Measurements from ENCODE around the gene TMEM117.

The TMEM117 gene

DNA sequence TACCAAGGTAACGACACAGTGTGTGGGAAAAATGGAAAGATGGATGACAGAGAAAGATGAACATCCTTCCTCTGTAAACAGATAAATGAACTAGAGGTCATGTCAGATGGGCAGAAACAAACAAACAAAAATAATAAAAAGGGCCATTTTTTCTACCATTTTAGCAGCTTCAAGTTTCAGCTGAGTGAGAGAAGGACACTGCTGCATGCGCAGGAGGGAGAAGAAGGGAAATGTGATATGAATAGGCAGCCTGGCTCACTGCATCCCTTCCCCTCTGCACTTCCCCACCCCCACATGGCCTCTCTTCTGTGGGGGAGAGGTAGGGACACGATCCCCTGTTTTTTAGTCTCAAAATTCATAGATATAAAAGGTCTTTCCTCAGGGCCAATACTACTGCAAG lies 548.3 kb downstream of the TMEM117 start:
- no peaks in the 10 kb centered on the region for H3K27me3 Mint-ChIP-seq
- no peak overlapping the region for H3K27ac Mint-ChIP-seq
- H3K4me1 Mint-ChIP-seq (ENCODE audit: low read depth), result no peaks in the 10 kb centered on the region
- H3K9me3 Mint-ChIP-seq, result no peaks in the 10 kb centered on the region
- H3K36me3 Mint-ChIP-seq (ENCODE audit: low read depth), result no peaks in the 10 kb centered on the region
- no peak overlapping the region for H3K4me3 Mint-ChIP-seq
- no peak for DNase-seq

DNA sequence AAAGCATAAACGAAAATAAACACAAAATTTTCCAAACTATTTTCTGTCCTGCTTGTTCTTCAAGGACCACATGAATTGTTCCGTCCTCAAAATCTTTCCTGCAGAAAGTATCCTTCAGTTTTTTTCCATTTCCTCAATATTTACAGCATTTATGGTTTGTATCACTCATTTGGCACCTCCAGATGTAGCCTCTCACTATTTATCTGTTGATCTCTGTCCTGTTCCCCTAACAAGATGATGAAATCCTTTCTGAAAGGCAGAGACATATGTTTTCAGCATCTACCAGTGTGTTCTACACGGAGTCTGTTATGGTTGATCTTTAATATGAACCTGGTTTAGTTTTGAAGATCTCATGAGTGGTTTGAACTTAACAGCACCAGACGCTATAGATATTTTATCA lies 550.1 kb downstream of the TMEM117 start:
- Mint-ChIP-seq H3K36me3 (ENCODE audit: low read depth) (no peaks in the 10 kb centered on the region), H3K4me1 (ENCODE audit: low read depth) (no peaks in the 10 kb centered on the region), H3K27me3 (no peaks in the 10 kb centered on the region), H3K27ac (no peak overlapping the region), H3K9me3 (no peaks in the 10 kb centered on the region), H3K4me3 (no peak overlapping the region)
- no peak for DNase-seq

DNA sequence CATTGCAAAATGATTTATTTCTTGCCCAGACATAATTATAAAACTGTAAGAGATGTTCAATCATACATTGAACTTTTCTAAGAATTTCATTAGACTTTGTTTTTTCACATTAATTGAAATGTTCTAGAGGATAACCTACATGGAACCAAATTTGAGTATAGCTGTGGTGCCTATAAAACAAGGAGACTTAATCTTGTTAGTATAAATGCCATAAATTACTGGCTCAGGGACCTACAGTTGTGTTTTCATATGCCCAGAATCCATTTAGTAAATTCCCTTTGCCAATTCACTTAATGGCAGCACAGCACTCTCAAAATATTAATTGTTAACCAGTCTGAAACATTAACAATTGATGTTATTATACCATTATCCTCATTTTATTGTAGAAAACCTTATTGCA lies 551.7 kb downstream of the TMEM117 start:
- no peak overlapping the region for H3K4me3 Mint-ChIP-seq
- no peak overlapping the region for H3K27ac Mint-ChIP-seq
- no peak for DNase-seq
- H3K9me3 Mint-ChIP-seq, result no peaks in the 10 kb centered on the region
- H3K36me3 Mint-ChIP-seq (ENCODE audit: low read depth), result no peaks in the 10 kb centered on the region
- H3K27me3 Mint-ChIP-seq, result no peaks in the 10 kb centered on the region
- no peaks in the 10 kb centered on the region for H3K4me1 Mint-ChIP-seq (ENCODE audit: low read depth)

DNA sequence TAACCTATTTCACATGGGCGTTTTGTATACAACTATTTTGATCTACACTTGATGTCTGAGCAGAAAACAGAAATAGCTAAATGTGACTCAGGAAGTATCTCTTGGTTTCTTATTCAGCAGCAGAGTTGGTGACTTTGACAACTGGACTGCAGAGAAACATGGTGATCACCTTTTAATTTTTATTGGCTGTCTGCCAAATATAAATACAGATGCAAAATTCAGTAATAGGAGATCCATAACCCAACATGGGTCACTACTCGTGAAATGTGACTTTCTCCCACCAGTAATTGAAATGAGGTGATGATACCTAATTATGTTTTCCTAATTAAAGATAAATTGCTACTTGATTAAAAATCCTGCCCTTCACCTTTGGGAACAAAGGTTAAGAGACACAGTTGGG lies 553.2 kb downstream of the TMEM117 start:
- H3K27ac Mint-ChIP-seq, result no peak overlapping the region
- H3K4me3 Mint-ChIP-seq, result no peak overlapping the region
- H3K27me3 Mint-ChIP-seq, result no peaks in the 10 kb centered on the region
- no peak for DNase-seq
- H3K36me3 Mint-ChIP-seq (ENCODE audit: low read depth), result no peaks in the 10 kb centered on the region
- H3K9me3 Mint-ChIP-seq, result no peaks in the 10 kb centered on the region
- H3K4me1 Mint-ChIP-seq (ENCODE audit: low read depth), result no peaks in the 10 kb centered on the region

DNA sequence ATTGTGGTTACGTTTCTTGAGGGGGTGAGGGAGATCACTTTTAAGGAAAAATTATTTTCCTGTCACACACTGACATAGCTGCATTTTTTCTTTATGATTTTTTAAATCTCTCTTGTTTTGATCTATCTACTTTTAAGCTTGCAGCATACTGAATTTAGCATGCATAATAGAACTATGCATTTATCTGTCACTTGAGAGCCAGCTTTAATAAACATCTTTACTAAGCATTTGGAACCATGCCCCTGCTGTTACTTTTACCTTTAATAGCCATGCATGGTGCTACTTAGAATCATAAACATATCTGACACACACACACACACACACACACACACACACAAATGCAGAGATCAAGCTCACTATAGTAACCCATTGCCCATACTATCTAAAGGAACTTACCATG lies 554.0 kb downstream of the TMEM117 start:
- no peaks in the 10 kb centered on the region for H3K36me3 Mint-ChIP-seq (ENCODE audit: low read depth)
- no peak overlapping the region for H3K27ac Mint-ChIP-seq
- H3K9me3 Mint-ChIP-seq, result no peaks in the 10 kb centered on the region
- DNase-seq, result no peak
- H3K4me3 Mint-ChIP-seq, result no peak overlapping the region
- no peaks in the 10 kb centered on the region for H3K4me1 Mint-ChIP-seq (ENCODE audit: low read depth)
- H3K27me3 Mint-ChIP-seq, result no peaks in the 10 kb centered on the region

DNA sequence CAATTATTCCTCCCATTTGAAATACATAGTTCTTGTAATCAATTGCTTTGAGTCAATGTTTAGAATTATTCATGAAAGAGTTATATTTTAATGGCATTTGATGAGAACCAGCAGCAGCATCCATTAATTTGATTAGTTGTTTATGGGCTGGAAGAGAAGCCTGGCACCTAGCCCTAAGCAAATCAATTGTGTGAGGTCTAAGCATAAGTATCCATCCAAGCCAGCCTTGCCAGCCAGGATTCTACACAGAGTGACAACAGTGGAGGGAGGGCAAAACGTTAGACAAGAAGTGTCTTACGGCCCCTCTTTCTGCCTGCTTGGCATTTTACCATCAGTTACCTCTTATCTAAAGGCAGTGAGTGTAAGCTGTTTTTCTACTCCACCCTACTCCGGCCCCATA lies 561.8 kb downstream of the TMEM117 start:
- Mint-ChIP-seq H3K4me3 (no peak overlapping the region), H3K27ac (no peak overlapping the region), H3K36me3 (ENCODE audit: low read depth) (no peaks in the 10 kb centered on the region), H3K9me3 (no peaks in the 10 kb centered on the region), H3K4me1 (ENCODE audit: low read depth) (no peaks in the 10 kb centered on the region), H3K27me3 (no peaks in the 10 kb centered on the region)
- DNase-seq, result no peak

DNA sequence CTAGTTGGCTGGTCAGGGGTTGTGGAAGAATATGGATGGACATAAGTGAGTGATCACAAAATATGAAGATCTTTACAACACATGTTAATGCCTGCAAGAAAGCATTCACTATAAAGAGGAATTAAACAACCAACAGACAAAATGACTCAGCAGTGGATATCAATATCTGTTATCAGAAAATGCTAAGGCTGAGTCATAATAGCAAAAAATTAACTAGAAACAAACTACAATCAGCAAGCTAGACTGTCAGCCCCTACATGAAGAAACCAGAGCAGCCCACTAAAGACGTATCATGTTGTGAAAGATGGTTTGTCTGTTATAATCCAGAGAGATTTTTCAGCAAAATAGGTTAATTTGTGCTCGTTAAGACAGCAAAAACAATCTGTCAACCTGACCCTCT lies 567.3 kb downstream of the TMEM117 start:
- H3K4me1 Mint-ChIP-seq (ENCODE audit: low read depth), result no peaks in the 10 kb centered on the region
- no peak overlapping the region for H3K4me3 Mint-ChIP-seq
- no peak overlapping the region for H3K27ac Mint-ChIP-seq
- peaks cover 25% of the 10 kb centered on the region for H3K27me3 Mint-ChIP-seq
- DNase-seq, result no peak
- no peaks in the 10 kb centered on the region for H3K9me3 Mint-ChIP-seq
- no peaks in the 10 kb centered on the region for H3K36me3 Mint-ChIP-seq (ENCODE audit: low read depth)

DNA sequence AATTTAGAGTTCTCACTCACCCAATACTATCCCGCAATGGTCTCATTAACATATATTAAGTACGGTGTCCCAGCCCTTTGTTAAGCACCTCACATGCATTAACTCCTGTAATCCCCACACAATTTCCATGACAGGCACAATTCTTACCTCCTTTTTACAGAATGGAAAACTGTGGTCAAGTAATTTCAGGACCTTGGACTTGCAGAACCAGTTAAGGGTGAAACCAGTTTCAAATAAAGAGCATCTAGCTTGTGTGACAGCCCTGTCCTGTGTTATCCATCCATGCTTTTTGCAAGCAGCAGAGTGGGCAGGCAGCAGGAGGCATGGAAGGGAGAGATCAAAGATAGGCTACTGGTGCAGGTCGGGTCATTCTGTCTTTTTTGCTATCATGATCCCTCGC lies 569.4 kb downstream of the TMEM117 start:
- no peak overlapping the region for H3K27ac Mint-ChIP-seq
- H3K4me3 Mint-ChIP-seq, result no peak overlapping the region
- no peaks in the 10 kb centered on the region for H3K4me1 Mint-ChIP-seq (ENCODE audit: low read depth)
- DNase-seq, result no peak
- peaks cover 31% of the 10 kb centered on the region for H3K27me3 Mint-ChIP-seq
- no peaks in the 10 kb centered on the region for H3K36me3 Mint-ChIP-seq (ENCODE audit: low read depth)
- H3K9me3 Mint-ChIP-seq, result no peaks in the 10 kb centered on the region

DNA sequence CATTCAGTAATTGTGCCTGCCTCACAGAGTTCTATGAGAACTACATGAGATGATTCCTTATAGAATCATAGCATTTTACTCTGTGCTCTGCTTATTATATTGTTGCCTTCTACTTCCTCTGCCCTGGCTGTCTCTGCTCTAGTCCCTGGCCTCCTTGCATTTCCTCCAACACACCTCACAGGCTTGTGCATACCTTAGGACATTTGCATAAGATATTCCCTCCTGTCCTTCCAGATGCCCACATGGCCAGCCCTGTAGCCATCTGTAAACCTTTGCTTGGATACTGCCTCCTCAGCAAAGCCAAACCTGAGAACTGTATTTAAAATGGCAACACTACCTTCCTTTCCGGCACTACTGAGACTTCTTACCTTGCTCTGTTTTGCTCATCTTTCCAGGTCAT lies 586.7 kb downstream of the TMEM117 start:
- Mint-ChIP-seq H3K9me3 (no peaks in the 10 kb centered on the region), H3K4me1 (ENCODE audit: low read depth) (no peaks in the 10 kb centered on the region)

DNA sequence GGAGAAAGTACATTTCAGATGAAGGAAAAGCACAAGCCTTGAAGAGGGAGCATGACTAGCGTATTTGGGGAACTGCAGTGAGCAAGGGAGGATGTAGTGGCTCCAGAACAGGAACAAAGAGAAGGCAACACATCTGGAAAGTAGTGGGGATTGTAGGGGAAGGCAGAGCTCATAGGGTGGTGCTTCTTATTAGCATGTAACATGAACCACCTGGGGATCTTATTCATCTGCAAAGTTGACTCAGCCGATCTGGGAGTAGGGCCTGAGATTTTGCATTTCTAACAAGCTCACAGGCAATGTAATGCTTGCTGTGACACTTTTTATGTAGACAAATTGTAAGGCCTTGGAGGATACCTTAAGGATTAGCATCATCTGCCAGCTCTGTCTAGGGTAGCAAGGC lies 592.9 kb downstream of the TMEM117 start:
- Mint-ChIP-seq H3K4me1 (ENCODE audit: low read depth) (no peaks in the 10 kb centered on the region), H3K9me3 (no peaks in the 10 kb centered on the region), H3K27me3 (peaks cover 15% of the 10 kb centered on the region), H3K4me3 (no peak overlapping the region), H3K27ac (no peak overlapping the region), H3K36me3 (ENCODE audit: low read depth) (no peaks in the 10 kb centered on the region)
- no peak for DNase-seq

More for the DNA sequence above, 586.7 kb downstream of the TMEM117 start:
- H3K36me3 Mint-ChIP-seq (ENCODE audit: low read depth), result no peaks in the 10 kb centered on the region
- peaks cover 18% of the 10 kb centered on the region for H3K27me3 Mint-ChIP-seq
- H3K27ac Mint-ChIP-seq, result no peak overlapping the region
- DNase-seq, result no peak
- H3K4me3 Mint-ChIP-seq, result no peak overlapping the region

DNA sequence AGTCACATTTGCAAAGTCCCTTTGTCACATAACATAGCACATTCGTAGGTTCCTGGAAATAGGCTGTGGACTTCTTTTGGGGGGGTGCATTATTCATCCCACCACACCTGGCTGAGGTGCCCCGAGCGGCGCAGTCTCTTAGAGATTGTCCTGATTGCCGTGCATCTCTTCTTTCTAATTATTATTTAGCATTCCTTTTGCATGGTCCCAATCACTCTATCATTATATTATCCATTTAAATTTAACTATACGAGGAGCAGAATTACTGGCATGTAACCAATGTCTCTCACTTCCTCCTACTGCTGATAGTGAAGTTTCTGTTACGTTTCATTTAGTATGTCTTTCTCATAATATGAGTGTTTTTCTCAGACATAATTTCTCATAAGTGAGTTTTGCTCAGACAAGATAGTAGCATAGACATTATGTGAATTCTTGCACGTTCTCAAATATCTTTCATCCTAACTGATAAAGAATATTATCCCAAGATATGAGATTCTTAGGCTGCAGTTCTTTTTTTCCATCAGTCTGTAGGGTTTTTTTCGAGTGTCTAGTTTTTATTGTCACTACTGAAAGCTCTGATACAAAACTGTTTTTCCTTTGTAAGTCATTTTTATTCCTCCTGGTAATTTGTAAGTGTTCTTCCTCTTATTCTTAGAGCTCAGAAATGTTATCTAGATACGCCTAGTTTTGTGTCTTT lies 595.9 kb downstream of the TMEM117 start:
- Mint-ChIP-seq H3K27ac (no peak overlapping the region), H3K9me3 (no peaks in the 10 kb centered on the region), H3K4me1 (ENCODE audit: low read depth) (no peaks in the 10 kb centered on the region), H3K36me3 (ENCODE audit: low read depth) (no peaks in the 10 kb centered on the region), H3K4me3 (no peak overlapping the region), H3K27me3 (peaks cover 16% of the 10 kb centered on the region)
- DNase-seq, result no peak

DNA sequence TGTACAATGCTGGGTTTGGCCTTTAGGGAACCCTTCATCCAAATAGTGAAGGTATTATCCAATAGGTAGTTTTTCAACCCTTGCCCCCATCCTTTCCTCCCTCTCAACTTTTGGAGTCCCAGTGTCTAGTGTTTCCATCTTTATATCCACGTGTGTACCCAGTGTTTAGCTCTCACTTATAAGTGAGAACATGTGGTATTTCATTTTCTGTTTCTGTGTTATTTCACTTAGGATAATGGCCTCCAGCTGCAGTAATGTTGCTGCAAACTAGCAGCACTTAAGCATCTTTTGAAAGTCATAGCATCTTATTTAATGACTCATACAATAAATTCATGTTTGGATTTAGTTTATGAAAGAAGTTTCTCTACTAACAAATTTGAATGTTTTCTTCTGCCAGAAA lies 597.8 kb downstream of the TMEM117 start:
- no peak overlapping the region for H3K27ac Mint-ChIP-seq
- H3K4me1 Mint-ChIP-seq (ENCODE audit: low read depth), result no peaks in the 10 kb centered on the region
- H3K9me3 Mint-ChIP-seq, result no peaks in the 10 kb centered on the region
- H3K27me3 Mint-ChIP-seq, result peaks cover 14% of the 10 kb centered on the region
- H3K4me3 Mint-ChIP-seq, result no peak overlapping the region
- no peaks in the 10 kb centered on the region for H3K36me3 Mint-ChIP-seq (ENCODE audit: low read depth)
- no peak for DNase-seq

DNA sequence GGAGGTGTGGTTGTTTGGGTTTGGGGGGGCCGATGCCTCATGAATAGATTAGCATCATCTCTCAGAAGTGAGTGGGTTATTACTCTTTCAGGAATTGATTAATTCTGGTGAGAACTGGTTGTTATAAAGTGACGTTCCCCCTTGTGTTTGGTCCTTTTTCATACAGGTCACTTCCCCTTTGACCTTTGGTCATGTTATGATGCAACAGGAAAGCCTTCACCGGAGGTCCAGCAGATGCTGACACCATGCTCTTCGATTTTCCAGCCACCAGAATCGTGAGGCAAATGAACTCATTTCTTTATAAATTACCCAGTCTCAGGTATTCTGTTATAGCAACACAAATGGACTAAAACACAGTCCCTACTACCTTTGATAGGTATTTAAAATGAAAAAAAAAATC lies 600.9 kb downstream of the TMEM117 start:
- Mint-ChIP-seq H3K27me3 (peaks cover 11% of the 10 kb centered on the region), H3K4me1 (ENCODE audit: low read depth) (no peaks in the 10 kb centered on the region), H3K4me3 (no peak overlapping the region), H3K36me3 (ENCODE audit: low read depth) (no peaks in the 10 kb centered on the region), H3K9me3 (no peaks in the 10 kb centered on the region), H3K27ac (no peak overlapping the region)
- DNase-seq, result no peak
